H1 (cell line): ENCODE results near the gene SIRT7. TPM values are rescaled to one million over a fixed set of nuclear protein-coding genes. Genes with fewer than 3 reads are reported as not detected.

Experiments
- CTCF ChIA-PET: fragments of 300-600 bp; sonication (Branson Sonifier 250); formaldehyde crosslinking; loops from one replicate; lab custom pipeline; 2021; ENCODE audit not compliant: partially characterized antibody; lab: Charles Lee
- POLR2A ChIA-PET: fragments of 300-600 bp; sonication (Branson Sonifier 250); formaldehyde crosslinking; loops from one replicate; lab custom pipeline; 2021; ENCODE audit warnings: inconsistent platforms; ENCODE audit not compliant: partially characterized antibody; lab: Charles Lee
- DNase-seq, 2 experiments: peaks; one replicate each; pipeline versions ENCODE4 v3.0.0 to v3.0.0-alpha.2; 2010 to 2022; ENCODE audit warnings: low spot score in 2 of 2, low read depth in 1 of 2, mixed read lengths in 1 of 2
- FAIRE-seq: peaks from 2 replicates; lab custom pipeline; 2011; peaks lifted over from hg19 to GRCh38; lab: Jason Lieb, UNC
- H2AFZ ChIP-seq: 2 replicates; pipeline ENCODE4 v1.8.1; 2012; ENCODE audit warnings: low read length, inconsistent platforms
- H2AK5ac ChIP-seq: 2 replicates; pipeline ENCODE4 v1.6.1; 2013; ENCODE audit warnings: low read depth, low read length
- H2BK120ac ChIP-seq: replicated peaks from 2 replicates; pipeline ENCODE3; 2013; ENCODE audit warnings: low read depth, low read length, inconsistent platforms
- H2BK12ac ChIP-seq: 2 replicates; pipeline ENCODE4 v1.6.1; 2013; ENCODE audit warnings: low read depth, low read length
- H2BK15ac ChIP-seq: 2 replicates; pipeline ENCODE4 v1.6.1; 2013; ENCODE audit warnings: low read length
- H2BK20ac ChIP-seq: 2 replicates; pipeline ENCODE4 v1.6.1; 2013; ENCODE audit warnings: low read length
- H2BK5ac ChIP-seq: 2 replicates; pipeline ENCODE4 v1.6.1; 2013; ENCODE audit warnings: low read depth, low read length
- H3K14ac ChIP-seq: 2 replicates; pipeline ENCODE4 v1.6.1; 2013; ENCODE audit warnings: inconsistent platforms; ENCODE audit not compliant: insufficient read length
- H3K18ac ChIP-seq: 2 replicates; pipeline ENCODE4 v1.6.1; 2013; ENCODE audit warnings: low read length; ENCODE audit errors: extremely low read depth
- H3K23ac ChIP-seq: 2 replicates; pipeline ENCODE4 v1.6.1; 2013; ENCODE audit warnings: inconsistent platforms; ENCODE audit not compliant: insufficient read length
- H3K23me2 ChIP-seq: 2 replicates; pipeline ENCODE4 v1.6.1; 2013; ENCODE audit warnings: low read depth, low read length
- H3K27ac ChIP-seq: 2 replicates; pipeline ENCODE4 v1.6.1; 2011; ENCODE audit warnings: low read depth, low read length, inconsistent platforms
- H3K27me3 ChIP-seq, 4 experiments: replicated peaks in 1 of 4; 1 replicate in 1 of 4; 2 replicates in 3 of 4; pipeline versions ENCODE4 v1.6.1 to v1.8.1; 2011 to 2013; ENCODE audit warnings: low read length in 3 of 4, mild to moderate bottlenecking in 3 of 4, inconsistent platforms in 2 of 4, mixed read lengths in 2 of 4, moderate library complexity in 1 of 4; ENCODE audit not compliant: control insufficient read depth in 3 of 4, insufficient read depth in 3 of 4; ENCODE audit errors: extremely low read depth in 1 of 4
- H3K36me3 ChIP-seq, 4 experiments: 2 replicates each; pipeline versions ENCODE4 v1.6.1 to v1.8.1; 2011 to 2013; ENCODE audit warnings: mild to moderate bottlenecking in 4 of 4, low read length in 3 of 4, moderate library complexity in 2 of 4, control low read depth in 1 of 4, inconsistent platforms in 1 of 4; ENCODE audit not compliant: insufficient read depth in 4 of 4, control insufficient read depth in 2 of 4
- H3K4ac ChIP-seq: replicated peaks from 2 replicates; pipeline ENCODE3; 2013; ENCODE audit warnings: low read length, low read depth, mixed read lengths, inconsistent platforms; ENCODE audit not compliant: insufficient read length
- H3K4me1 ChIP-seq, 4 experiments: replicated peaks in 1 of 4; 1 replicate in 1 of 4; 2 replicates in 3 of 4; pipeline versions ENCODE4 v1.6.1 to v1.8.1; 2011 to 2013; ENCODE audit warnings: low read length in 3 of 4, inconsistent platforms in 2 of 4, mixed read lengths in 1 of 4; ENCODE audit not compliant: insufficient read depth in 4 of 4, control insufficient read depth in 3 of 4
- H3K4me2 ChIP-seq, 2 experiments: 2 replicates each; pipeline versions ENCODE4 v1.6.1 to v1.8.1; 2011 to 2013; ENCODE audit warnings: low read depth in 2 of 2, low read length in 2 of 2, control low read depth in 1 of 2, inconsistent platforms in 1 of 2, mild to moderate bottlenecking in 1 of 2; ENCODE audit not compliant: insufficient read depth in 1 of 2
- H3K4me3 ChIP-seq, 4 experiments: fragments of 200-600, 300-600 bp in 1 of 4; sonication (generic), shearing (Covaris generic), sonication (Bioruptor Twin) in 1 of 4; 2 replicates each; pipeline versions ENCODE4 v1.5.1 to v1.8.1; 2011 to 2016; ENCODE audit warnings: low read length in 4 of 4, low read depth in 3 of 4, control low read depth in 2 of 4, inconsistent platforms in 2 of 4, mild to moderate bottlenecking in 2 of 4, mixed read lengths in 1 of 4, moderate library complexity in 1 of 4; ENCODE audit not compliant: insufficient read depth in 2 of 4; ENCODE audit errors: extremely low read depth in 1 of 4
- H3K56ac ChIP-seq: replicated peaks from 2 replicates; pipeline ENCODE3; 2013; ENCODE audit warnings: low read depth, mild to moderate bottlenecking, mixed read lengths, low read length, inconsistent platforms; ENCODE audit not compliant: insufficient read length
- H3K79me1 ChIP-seq: 2 replicates; pipeline ENCODE4 v1.6.1; 2013; ENCODE audit warnings: low read depth, low read length, control low read depth
- H3K79me2 ChIP-seq, 2 experiments: 2 replicates each; pipeline versions ENCODE4 v1.6.1 to v1.8.1; 2012 to 2013; ENCODE audit warnings: low read length in 2 of 2, mild to moderate bottlenecking in 2 of 2, inconsistent platforms in 1 of 2; ENCODE audit not compliant: insufficient read depth in 2 of 2, control insufficient read depth in 1 of 2
- H3K9ac ChIP-seq, 4 experiments: replicated peaks in 1 of 4; 1 replicate in 1 of 4; 2 replicates in 3 of 4; pipeline versions ENCODE4 v1.6.1 to v1.8.1; 2011 to 2013; ENCODE audit warnings: low read depth in 3 of 4, low read length in 3 of 4, control low read depth in 2 of 4, mild to moderate bottlenecking in 2 of 4, moderate library complexity in 2 of 4, inconsistent platforms in 1 of 4; ENCODE audit errors: extremely low read depth in 1 of 4
- H3K9me3 ChIP-seq, 2 experiments: 2 replicates each; pipeline versions ENCODE4 v1.6.1 to v1.8.1; 2012 to 2013; ENCODE audit warnings: mild to moderate bottlenecking in 2 of 2, moderate library complexity in 2 of 2, control low read depth in 1 of 2, inconsistent platforms in 1 of 2, low read depth in 1 of 2, low read length in 1 of 2, mixed read lengths in 1 of 2; ENCODE audit not compliant: insufficient read depth in 2 of 2
- H4K20me1 ChIP-seq, 2 experiments: replicated peaks in 1 of 2; 2 replicates each; pipeline versions ENCODE3 to v1.8.1; 2011 to 2013; ENCODE audit warnings: inconsistent platforms in 2 of 2, low read length in 2 of 2, mild to moderate bottlenecking in 1 of 2; ENCODE audit not compliant: insufficient read depth in 2 of 2, control insufficient read depth in 1 of 2
- H4K5ac ChIP-seq: 2 replicates; pipeline ENCODE4 v1.6.1; 2013; ENCODE audit warnings: low read length, low read depth, mixed read lengths, inconsistent platforms; ENCODE audit not compliant: insufficient read length
- H4K8ac ChIP-seq: 2 replicates; pipeline ENCODE4 v1.8.0; 2013; ENCODE audit warnings: mild to moderate bottlenecking, moderate library complexity, low read length, inconsistent platforms; ENCODE audit not compliant: insufficient read depth; ENCODE audit errors: extremely low read depth
- H4K91ac ChIP-seq: replicated peaks from 2 replicates; pipeline ENCODE3; 2013; ENCODE audit warnings: low read length, mixed read lengths, inconsistent platforms; ENCODE audit not compliant: insufficient read length
- EZH2 ChIP-seq: fragments of 200-600 bp; sonication (generic); IDR thresholded peaks from 2 replicates; pipeline ENCODE4 v1.7.1; 2012; ENCODE audit warnings: low read depth, mild to moderate bottlenecking, moderate library complexity, low read length, inconsistent platforms; ENCODE audit not compliant: severe bottlenecking
- NRF1 ChIP-seq: IDR thresholded peaks from 2 replicates; pipeline ENCODE4 v1.6.1; 2011; ENCODE audit warnings: mild to moderate bottlenecking, low read depth, low read length, improper control_type of control experiment
- PHF8 ChIP-seq: fragments of 200-600 bp; sonication (generic); conservative IDR thresholded peaks from 2 replicates; pipeline ENCODE4 v1.7.1; 2012; ENCODE audit warnings: low read depth, mild to moderate bottlenecking, inconsistent platforms, low read length, moderate library complexity
- SAP30 ChIP-seq: fragments of 300-600 bp; sonication (generic); IDR thresholded peaks from 2 replicates; pipeline ENCODE4 v1.7.1; 2012; ENCODE audit warnings: low read length, moderate library complexity, mild to moderate bottlenecking, inconsistent platforms; ENCODE audit not compliant: insufficient read depth, insufficient replicate concordance
- whole genome bisulfite sequencing, 2 experiments: shearing (Covaris generic) in 1 of 2; methylation state at CpG; one replicate each; pipeline versions ENCODE4 v1.1.6 to v1.1.7; 2013 to 2015; ENCODE audit warnings: low lambda C conversion rate in 2 of 2, mixed read lengths in 2 of 2, inconsistent platforms in 1 of 2, low coverage in 1 of 2, missing lambda C conversion rate in 1 of 2; ENCODE audit not compliant: insufficient replicate concordance in 2 of 2, insufficient coverage in 1 of 2, insufficient read length in 1 of 2; ENCODE audit errors: extremely low coverage in 1 of 2, missing lambda C conversion rate in 1 of 2; 5-methylcytosine and 5-hydroxymethylcytosine counted together
- polyA plus RNA-seq, 7 experiments: library from polyadenylated mRNA; depleted of rRNA in 3 of 7; stranded (reverse) in 5 of 7; unstranded in 2 of 7; fragments of >200 nt in 5 of 7; fragments of 200-250 nt in 2 of 7; gene quantifications; 1 replicate in 5 of 7; 2 replicates in 1 of 7; 4 replicates in 1 of 7; pipeline versions ENCODE4 v1.2.1 to v1.2.3, GENCODE V29; 2011 to 2013; ENCODE audit warnings: missing spikeins in 2 of 7, mixed read lengths in 2 of 7
- total RNA-seq: library from RNA; stranded (reverse); fragmentation: NEBNext Ultra II Directional; extraction: Animal tissue kit (Norgen Biotek cat#: 25700); gene quantifications from 2 replicates; pipeline ENCODE4 v1.2.1, GENCODE V29; 2021

Gene SIRT7
- total and polyA plus RNA-seq, 2 of the 8 experiments (the other 6 are each of a cell fraction or from before 2014, with no cell fraction given) = 5.8 to 16.6 TPM

GRCh38 chr17:81962499-81963441 lies 44.8 kb upstream of the SIRT7 start:
- no peak overlapping the region for H3K56ac ChIP-seq
- H2BK120ac ChIP-seq = no peak overlapping the region
- H3K14ac ChIP-seq = no peak overlapping the region
- H2AK5ac ChIP-seq = no peak overlapping the region
- H2AFZ ChIP-seq = no peak overlapping the region
- no peak overlapping the region for H2BK5ac ChIP-seq
- H2BK15ac ChIP-seq = peak overlapping the region; percentile 19; the same call in 1 of the 2 replicates
- H4K20me1 ChIP-seq = peaks cover 2 to 3% of the 10 kb centered on the region in 2 experiments
- POLR2A ChIA-PET = interaction anchor here (0.7 to 1.5 kb wide), 8 partner anchors 15 to 146 kb away, joined by 3 to 6 read pairs (median 4); partner anchors contain the start of genes ASPSCR1, MAFG and MYADML2
- no peak overlapping the region for H3K23ac ChIP-seq
- H3K9me3 ChIP-seq = no peaks in the 10 kb centered on the region
- H3K27me3 ChIP-seq = peaks cover 45 to 84% (median 74%) of the 10 kb centered on the region in 4 experiments
- H3K4me1 ChIP-seq = peaks cover 0 to 22% (median 17%) of the 10 kb centered on the region in 4 experiments; a peak in 6 of 7 replicates
- H3K4me2 ChIP-seq = no peak overlapping the region
- peak overlapping the region; percentile 79; the same call in 1 of the 2 replicates for H2BK12ac ChIP-seq
- CTCF ChIA-PET = interaction anchor here (0.6 to 5.1 kb wide), 10 partner anchors 13 to 59 kb away, joined by 3 to 22 read pairs (median 4); partner anchors contain the start of gene ASPSCR1
- peaks cover 0 to 13% (median 0%) of the 10 kb centered on the region in 4 experiments; a peak in 1 of 8 replicates for H3K36me3 ChIP-seq
- TF ChIP-seq NRF1 (no peak), PHF8 (no peak), SAP30 (no peak), EZH2 (peak; percentile 1)
- no peak overlapping the region for H4K8ac ChIP-seq
- WGBS, 2 experiments = 77% methylated on average over 37 of the region's 37 CpGs; no CpG with 5 or more reads in 1 of the 2 experiments
- no peak overlapping the region for H4K5ac ChIP-seq
- H3K4ac ChIP-seq = no peak overlapping the region
- no peak for FAIRE-seq
- no peak overlapping the region for H3K4me3 ChIP-seq
- no peaks in the 10 kb centered on the region for H3K79me1 ChIP-seq
- H3K27ac ChIP-seq = no peak overlapping the region
- no peak overlapping the region for H3K18ac ChIP-seq
- no peak overlapping the region for H2BK20ac ChIP-seq
- no peak for DNase-seq
- peaks cover 4% of the 10 kb centered on the region; the same call in 1 of the 2 replicates for H3K23me2 ChIP-seq
- no peak overlapping the region for H4K91ac ChIP-seq
- no peaks in the 10 kb centered on the region for H3K79me2 ChIP-seq
- H3K9ac ChIP-seq = no peak overlapping the region
